Measurements from ENCODE around the gene NALCN.

NALCN gene

DNA sequence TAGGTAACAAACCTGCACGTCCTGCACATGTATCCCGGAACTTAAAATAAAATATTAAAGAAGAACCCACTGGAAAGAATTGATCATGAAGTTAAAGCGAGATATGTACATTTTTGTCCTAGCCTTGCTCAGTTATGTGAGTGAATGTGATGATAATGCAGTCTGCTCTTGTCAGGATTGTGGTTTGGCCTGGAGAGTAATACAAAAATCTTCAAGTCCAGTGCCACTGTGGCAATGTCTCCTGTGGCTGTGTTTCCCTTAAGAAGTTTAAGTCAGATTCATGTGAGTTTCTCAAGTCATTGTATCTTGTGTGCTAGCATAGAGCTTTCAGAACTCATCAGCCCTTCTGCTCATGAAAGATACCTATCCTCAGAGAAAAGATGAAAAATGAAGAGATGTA lies 18.2 kb upstream of the NALCN start:
- no peak for DNase-seq (ENCODE audit: extremely low spot score)
- ChIA-PET POLR2A (no interaction called here), CTCF (no interaction called here)
- TF ChIP-seq LEF1 (IDR thresholded peaks at IDR 0.05; ENCODE audit: borderline replicate concordance) = no peak
- no peak for TF ChIP-seq BHLHE40 (IDR thresholded peaks at IDR 0.05; ENCODE audit: borderline replicate concordance)
- TF ChIP-seq FOXA1 (IDR thresholded peaks at IDR 0.05) = no peak
- no peak for TF ChIP-seq ARNT (IDR thresholded peaks at IDR 0.05)
- no peak for TF ChIP-seq CTBP1 (IDR thresholded peaks at IDR 0.05; ENCODE audit: borderline replicate concordance)
- no peak for TF ChIP-seq HDGF (IDR thresholded peaks at IDR 0.05; ENCODE audit: borderline replicate concordance)
- no peak for TF ChIP-seq ZNF384 (IDR thresholded peaks at IDR 0.05)
- TF ChIP-seq FOXM1 (IDR thresholded peaks at IDR 0.05; ENCODE audit: borderline replicate concordance) = no peak

DNA sequence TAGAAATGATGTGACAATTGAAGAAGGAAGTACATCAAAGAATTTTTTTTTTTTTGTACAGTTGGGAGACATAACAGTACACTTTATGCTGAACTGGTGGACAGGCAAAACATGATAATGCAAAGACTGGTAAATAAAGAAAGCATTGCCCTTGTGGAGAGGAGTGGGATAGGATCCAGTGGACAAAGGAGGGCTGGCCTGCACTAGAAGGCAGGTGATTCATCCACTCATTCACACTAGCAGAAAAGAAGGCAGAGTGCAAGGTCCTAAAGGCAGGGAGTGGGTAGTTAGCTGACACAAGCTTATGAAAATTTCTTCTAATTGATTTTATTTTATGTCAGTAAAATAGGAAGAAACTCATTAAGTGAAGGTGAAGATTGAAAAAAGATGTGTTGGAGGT lies 17.6 kb upstream of the NALCN start:
- CTCF ChIA-PET = no interaction called here
- TF ChIP-seq, protein P1, sequence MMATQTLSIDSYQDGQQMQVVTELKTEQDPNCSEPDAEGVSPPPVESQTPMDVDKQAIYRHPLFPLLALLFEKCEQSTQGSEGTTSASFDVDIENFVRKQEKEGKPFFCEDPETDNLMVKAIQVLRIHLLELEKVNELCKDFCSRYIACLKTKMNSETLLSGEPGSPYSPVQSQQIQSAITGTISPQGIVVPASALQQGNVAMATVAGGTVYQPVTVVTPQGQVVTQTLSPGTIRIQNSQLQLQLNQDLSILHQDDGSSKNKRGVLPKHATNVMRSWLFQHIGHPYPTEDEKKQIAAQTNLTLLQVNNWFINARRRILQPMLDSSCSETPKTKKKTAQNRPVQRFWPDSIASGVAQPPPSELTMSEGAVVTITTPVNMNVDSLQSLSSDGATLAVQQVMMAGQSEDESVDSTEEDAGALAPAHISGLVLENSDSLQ (IDR thresholded peaks at IDR 0.05) = no peak
- no peak for TF ChIP-seq FOXM1 (IDR thresholded peaks at IDR 0.05; ENCODE audit: borderline replicate concordance)
- TF ChIP-seq HDGF (IDR thresholded peaks at IDR 0.05; ENCODE audit: borderline replicate concordance) = no peak
- no peak for TF ChIP-seq SUZ12 (IDR thresholded peaks at IDR 0.05)
- no peak for TF ChIP-seq CTBP1 (IDR thresholded peaks at IDR 0.05; ENCODE audit: borderline replicate concordance)
- no peak for TF ChIP-seq FOXK2 (IDR thresholded peaks at IDR 0.05)
- TF ChIP-seq TARDBP (IDR thresholded peaks at IDR 0.05) = no peak
- TF ChIP-seq ARNT (IDR thresholded peaks at IDR 0.05) = no peak
- POLR2A ChIA-PET = no interaction called here
- DNase-seq (ENCODE audit: extremely low spot score) = no peak

DNA sequence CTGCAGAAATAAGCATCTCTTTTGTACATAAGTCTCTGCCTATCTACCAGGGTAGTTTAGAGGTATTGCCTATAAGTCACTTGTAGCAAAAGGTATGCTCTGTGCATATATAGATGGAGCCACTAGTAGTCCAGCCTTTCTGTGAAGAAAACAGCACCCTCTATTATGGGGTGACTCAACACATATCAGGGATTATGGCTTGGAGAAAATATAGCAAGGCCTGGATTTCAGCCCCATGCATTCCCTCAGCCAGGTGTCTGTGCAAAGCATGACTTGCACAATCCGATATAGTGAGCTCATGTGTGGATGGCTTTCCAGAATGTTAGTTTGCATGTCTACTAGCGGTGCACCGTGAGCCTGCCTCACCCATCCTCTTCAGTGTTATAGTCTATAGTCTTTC lies 13.4 kb upstream of the NALCN start:
- DNase-seq (ENCODE audit: extremely low spot score) = no peak

DNA sequence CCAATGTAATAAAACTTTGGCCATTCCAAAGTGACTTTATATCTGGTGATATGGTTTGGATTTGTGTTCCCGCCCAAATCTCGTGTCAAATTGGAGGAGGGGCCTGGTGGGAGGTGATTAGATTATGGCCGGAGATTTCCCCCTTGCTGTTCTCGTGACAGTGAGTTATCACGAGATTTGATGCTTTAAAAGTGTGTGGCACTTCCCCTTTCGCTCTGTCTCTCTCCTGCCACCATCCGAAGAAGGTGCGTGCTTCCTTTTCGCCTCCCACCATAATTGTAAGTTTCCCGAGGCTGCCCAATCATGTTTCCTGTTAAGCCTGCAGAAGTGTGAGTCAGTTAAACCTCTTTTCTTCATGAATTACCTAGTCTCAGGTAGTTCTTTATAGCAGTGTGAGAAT lies 9.3 kb upstream of the NALCN start:
- DNase-seq (ENCODE audit: extremely low spot score) = no peak
- TF ChIP-seq ELF4 (IDR thresholded peaks at IDR 0.05) (no peak), SP1 (IDR thresholded peaks at IDR 0.05) (no peak), FOXA1 (IDR thresholded peaks at IDR 0.05) (no peak), ARNT (IDR thresholded peaks at IDR 0.05) (no peak), L3MBTL2 (conservative IDR thresholded peaks at IDR 0.05) (no peak), FOXK2 (IDR thresholded peaks at IDR 0.05) (no peak), CTBP1 (IDR thresholded peaks at IDR 0.05; ENCODE audit: borderline replicate concordance) (no peak), NFRKB (IDR thresholded peaks at IDR 0.05) (no peak), LEF1 (IDR thresholded peaks at IDR 0.05; ENCODE audit: borderline replicate concordance) (no peak)
- TF ChIP-seq, protein P1 (IDR thresholded peaks at IDR 0.05) = no peak
- CTCF ChIA-PET = no interaction called here
- POLR2A ChIA-PET = no interaction called here

More for the DNA sequence above, 13.4 kb upstream of the NALCN start:
- ChIA-PET CTCF (no interaction called here), POLR2A (no interaction called here)
- TF ChIP-seq SUZ12 (IDR thresholded peaks at IDR 0.05) = no peak
- TF ChIP-seq ARNT (IDR thresholded peaks at IDR 0.05) = no peak
- TF ChIP-seq NFRKB (IDR thresholded peaks at IDR 0.05) = no peak
- no peak for TF ChIP-seq LEF1 (IDR thresholded peaks at IDR 0.05; ENCODE audit: borderline replicate concordance)

DNA sequence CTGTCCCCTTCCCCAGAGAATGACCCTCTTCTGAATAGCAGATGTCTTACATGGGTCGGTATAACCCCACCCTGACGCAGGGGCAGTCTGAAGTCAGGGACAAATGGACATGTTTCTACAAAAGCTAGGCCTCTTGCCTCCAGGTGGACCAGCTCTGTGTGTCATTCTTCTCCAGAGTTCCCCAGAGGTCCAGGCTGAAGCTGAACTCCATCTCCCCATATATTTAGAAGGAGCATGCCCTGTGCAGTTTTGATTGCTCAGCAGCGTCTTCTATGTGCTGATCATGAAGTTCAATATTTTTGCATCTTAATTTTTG lies 8.8 kb upstream of the NALCN start:
- no peak for DNase-seq (ENCODE audit: extremely low spot score)
- TF ChIP-seq FOXM1 (IDR thresholded peaks at IDR 0.05; ENCODE audit: borderline replicate concordance) (no peak), FOXK2 (IDR thresholded peaks at IDR 0.05) (no peak), LEF1 (IDR thresholded peaks at IDR 0.05; ENCODE audit: borderline replicate concordance) (no peak), CTBP1 (IDR thresholded peaks at IDR 0.05; ENCODE audit: borderline replicate concordance) (no peak), SP1 (IDR thresholded peaks at IDR 0.05) (no peak), BHLHE40 (IDR thresholded peaks at IDR 0.05; ENCODE audit: borderline replicate concordance) (no peak), FOXA1 (IDR thresholded peaks at IDR 0.05) (no peak), TARDBP (IDR thresholded peaks at IDR 0.05) (no peak), L3MBTL2 (conservative IDR thresholded peaks at IDR 0.05) (no peak), SUZ12 (IDR thresholded peaks at IDR 0.05) (no peak)
- CTCF ChIA-PET = no interaction called here
- POLR2A ChIA-PET = no interaction called here

DNA sequence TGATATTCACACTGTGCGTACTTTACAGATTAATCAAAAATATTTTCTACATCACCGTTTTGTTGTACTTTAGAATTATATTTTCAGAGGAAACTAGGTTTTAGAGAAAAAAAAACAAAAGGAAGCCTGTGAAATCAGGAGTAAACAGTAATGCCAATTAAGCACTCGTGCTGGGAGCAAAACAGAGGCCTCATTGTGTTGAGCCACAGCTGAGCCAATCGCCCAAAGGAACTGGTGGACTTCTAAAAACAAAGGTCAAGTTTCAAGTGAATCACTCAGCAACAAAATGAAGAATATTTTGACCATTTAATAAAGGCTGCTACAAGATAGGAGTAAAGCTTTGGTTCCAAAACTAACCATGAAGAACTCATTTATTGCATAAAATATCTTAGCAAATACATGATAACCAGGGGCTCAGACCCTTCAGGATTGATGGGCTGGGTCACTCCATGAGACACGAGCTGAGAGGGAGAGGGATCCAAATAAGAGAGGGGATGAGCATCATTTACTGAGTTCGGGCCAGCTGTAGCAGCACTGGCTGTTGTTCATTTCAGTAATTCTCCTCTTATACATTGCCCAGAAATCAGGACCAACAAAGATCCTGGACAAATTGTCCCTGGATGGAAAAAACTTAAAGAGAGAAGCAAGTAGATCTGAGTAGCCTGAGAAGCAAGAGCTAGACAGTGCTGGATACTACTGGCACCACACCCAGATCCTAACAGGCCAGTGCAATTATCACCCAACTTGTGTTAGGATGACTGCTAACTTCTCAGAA lies 8.3 kb upstream of the NALCN start:
- POLR2A ChIA-PET = no interaction called here
- CTCF ChIA-PET = no interaction called here
- TF ChIP-seq LEF1 (IDR thresholded peaks at IDR 0.05; ENCODE audit: borderline replicate concordance) (no peak), FOXA1 (IDR thresholded peaks at IDR 0.05) (no peak), CTBP1 (IDR thresholded peaks at IDR 0.05; ENCODE audit: borderline replicate concordance) (no peak), BHLHE40 (IDR thresholded peaks at IDR 0.05; ENCODE audit: borderline replicate concordance) (no peak), ARNT (IDR thresholded peaks at IDR 0.05) (no peak), FOXM1 (IDR thresholded peaks at IDR 0.05; ENCODE audit: borderline replicate concordance) (no peak), TARDBP (IDR thresholded peaks at IDR 0.05) (no peak), FOXK2 (IDR thresholded peaks at IDR 0.05) (no peak), HDGF (IDR thresholded peaks at IDR 0.05; ENCODE audit: borderline replicate concordance) (no peak), SUZ12 (IDR thresholded peaks at IDR 0.05) (no peak), ELF4 (IDR thresholded peaks at IDR 0.05) (no peak)
- DNase-seq (ENCODE audit: extremely low spot score) = no peak

DNA sequence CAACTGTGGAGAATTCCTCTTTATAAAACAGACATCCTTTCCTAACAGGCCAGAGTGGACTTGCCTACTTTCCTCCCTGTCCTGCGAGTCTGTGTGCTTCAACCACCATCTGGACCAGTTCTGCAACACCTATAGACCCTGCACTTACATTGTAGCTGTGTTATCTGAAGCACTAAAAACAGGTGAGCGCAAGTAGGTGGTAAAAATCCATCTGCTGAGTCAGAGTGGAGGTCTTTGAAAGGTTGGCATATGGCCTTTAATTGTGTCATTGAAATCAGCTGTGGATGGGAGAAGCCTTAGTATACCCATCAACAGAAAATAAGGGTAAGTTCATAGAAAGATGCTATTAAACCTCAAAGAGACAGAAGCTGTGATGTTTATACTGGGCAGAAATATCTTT lies 7.6 kb upstream of the NALCN start:
- TF ChIP-seq ARNT (IDR thresholded peaks at IDR 0.05) (no peak), FOXK2 (IDR thresholded peaks at IDR 0.05) (no peak)
- TF ChIP-seq, protein P1 (IDR thresholded peaks at IDR 0.05) = no peak
- DNase-seq (ENCODE audit: extremely low spot score) = no peak
- CTCF ChIA-PET = no interaction called here
- POLR2A ChIA-PET = no interaction called here

Data from HEK293T (cell line).